ACC112 (cell line): ENCODE data around the gene ADCY1.

Experiments
- H2AFZ ChIP-seq: fragments of 200-600 bp; sonication (generic); one replicate; pipeline ENCODE4 v1.6.0; 2017; ENCODE audit warnings: antibody characterized with exemption, low read length; ENCODE audit not compliant: unreplicated experiment
- H3K27ac ChIP-seq: fragments of 200-600 bp; sonication (generic); 2 replicates; pipeline ENCODE4 v1.5.1; 2014; ENCODE audit warnings: low read depth, mild to moderate bottlenecking, antibody characterized with exemption, low read length, moderate library complexity
- H3K27me3 ChIP-seq: fragments of 200-600 bp; sonication (generic); 2 replicates; pipeline ENCODE4 v1.6.1; 2014; ENCODE audit warnings: mild to moderate bottlenecking, antibody characterized with exemption, low read length, moderate library complexity, mixed read lengths; ENCODE audit not compliant: insufficient read depth
- H3K36me3 ChIP-seq: fragments of 200-600 bp; sonication (generic); 2 replicates; pipeline ENCODE4 v1.6.1; 2016; ENCODE audit warnings: mild to moderate bottlenecking, antibody characterized with exemption, low read length, moderate library complexity, mixed read lengths; ENCODE audit not compliant: insufficient read depth
- H3K4me1 ChIP-seq: fragments of 200-600 bp; sonication (generic); one replicate; pipeline ENCODE4 v1.6.1; 2016; ENCODE audit warnings: low read length, mixed read lengths; ENCODE audit not compliant: insufficient read depth, unreplicated experiment, control insufficient read depth
- H3K4me3 ChIP-seq: fragments of 200-600 bp; sonication (generic); 2 replicates; pipeline ENCODE4 v1.5.1; 2014; ENCODE audit warnings: mild to moderate bottlenecking, low read depth, low read length
- H3K79me2 ChIP-seq: fragments of 200-600 bp; sonication (generic); one replicate; pipeline ENCODE4 v1.6.0; 2016; ENCODE audit warnings: low read length; ENCODE audit not compliant: control insufficient read depth, unreplicated experiment, insufficient read depth

ADCY1 gene

GRCh38 chr7:45709168-45710042 lies 135.2 kb downstream of the ADCY1 start:
- H3K36me3 ChIP-seq = no peaks in the 10 kb centered on the region
- H3K4me3 ChIP-seq = no peak overlapping the region
- peaks cover 27% of the 10 kb centered on the region for H3K27me3 ChIP-seq
- H3K4me1 ChIP-seq = no peaks in the 10 kb centered on the region
- H3K79me2 ChIP-seq = no peaks in the 10 kb centered on the region
- no peak overlapping the region for H3K27ac ChIP-seq
- no peak overlapping the region for H2AFZ ChIP-seq

- Histone ChIP-seq H2AFZ (no peak overlapping the region), H3K36me3 (no peaks in the 10 kb centered on the region), H3K27me3 (peaks cover 21% of the 10 kb centered on the region), H3K27ac (no peak overlapping the region), H3K4me1 (no peaks in the 10 kb centered on the region), H3K79me2 (no peaks in the 10 kb centered on the region), H3K4me3 (no peak overlapping the region)
Observed at GRCh38 chr7:45710271-45711160, 136.3 kb downstream of the ADCY1 start.

- Histone ChIP-seq H2AFZ (no peak overlapping the region), H3K27me3 (peaks cover 15% of the 10 kb centered on the region), H3K36me3 (no peaks in the 10 kb centered on the region), H3K4me3 (no peak overlapping the region), H3K27ac (no peak overlapping the region), H3K4me1 (no peaks in the 10 kb centered on the region), H3K79me2 (no peaks in the 10 kb centered on the region)
Observed at GRCh38 chr7:45711161-45711490, 137.0 kb downstream of the ADCY1 start.

GRCh38 chr7:45712057-45712689 lies 138.0 kb downstream of the ADCY1 start:
- Histone ChIP-seq H2AFZ (no peak overlapping the region), H3K27ac (no peak overlapping the region), H3K27me3 (peaks cover 5% of the 10 kb centered on the region; the same call in 1 of the 2 replicates), H3K79me2 (no peaks in the 10 kb centered on the region), H3K4me3 (no peak overlapping the region), H3K36me3 (no peaks in the 10 kb centered on the region), H3K4me1 (no peaks in the 10 kb centered on the region)

GRCh38 chr7:45712872-45713668 lies 138.9 kb downstream of the ADCY1 start:
- Histone ChIP-seq H2AFZ (no peak overlapping the region), H3K27ac (no peak overlapping the region), H3K4me3 (no peak overlapping the region), H3K4me1 (no peaks in the 10 kb centered on the region), H3K79me2 (no peaks in the 10 kb centered on the region), H3K27me3 (peaks cover 3% of the 10 kb centered on the region; the same call in 1 of the 2 replicates), H3K36me3 (no peaks in the 10 kb centered on the region)

GRCh38 chr7:45713669-45714520 lies 139.7 kb downstream of the ADCY1 start:
- Histone ChIP-seq H3K4me1 (no peaks in the 10 kb centered on the region), H3K27ac (no peak overlapping the region), H3K4me3 (no peak overlapping the region), H2AFZ (no peak overlapping the region), H3K79me2 (no peaks in the 10 kb centered on the region), H3K36me3 (no peaks in the 10 kb centered on the region), H3K27me3 (no peaks in the 10 kb centered on the region; the same call in 1 of the 2 replicates)

GRCh38 chr7:45714521-45714820 lies 140.3 kb downstream of the ADCY1 start:
- no peak overlapping the region for H3K27ac ChIP-seq
- no peak overlapping the region for H2AFZ ChIP-seq
- H3K36me3 ChIP-seq = no peaks in the 10 kb centered on the region
- H3K27me3 ChIP-seq = no peaks in the 10 kb centered on the region; the same call in 1 of the 2 replicates
- H3K4me3 ChIP-seq = no peak overlapping the region
- H3K79me2 ChIP-seq = no peaks in the 10 kb centered on the region
- no peaks in the 10 kb centered on the region for H3K4me1 ChIP-seq

- Histone ChIP-seq H3K79me2 (no peaks in the 10 kb centered on the region), H3K27ac (no peak overlapping the region), H3K36me3 (no peaks in the 10 kb centered on the region), H3K4me3 (no peak overlapping the region), H3K27me3 (no peaks in the 10 kb centered on the region; the same call in 1 of the 2 replicates), H2AFZ (no peak overlapping the region), H3K4me1 (no peaks in the 10 kb centered on the region)
Observed at GRCh38 chr7:45715471-45716352, 141.5 kb downstream of the ADCY1 start.
